Breast epithelium (tissue), 3 donors: ENCODE results near the gene GCNT2.
"Not testable (repeated sequence)": the region's sequence is repeated elsewhere in the genome, so short reads cannot be mapped to it uniquely, and the experiment has no call there.

Experiments
- POLR2A ChIP-seq: fragments of 450-650 bp; IDR thresholded peaks from one replicate; pipeline ENCODE4 v1.6.1; 2016; ENCODE audit warnings: antibody characterized with exemption, mild to moderate bottlenecking, moderate library complexity
- POLR2AphosphoS5 ChIP-seq, 3 donors: sonication (generic); formaldehyde crosslinking; IDR thresholded peaks; one replicate each; pipeline ENCODE4 v1.6.1; 2017; ENCODE audit warnings: antibody characterized with exemption in 3 of 3
- TF ChIP-seq, protein P1 (sequence below), 3 donors: fragments of 450-650 bp; IDR thresholded peaks; one replicate each; pipeline ENCODE4 v1.5.1; 2016 to 2017; ENCODE audit warnings: antibody characterized with exemption in 3 of 3, mild to moderate bottlenecking in 3 of 3, moderate library complexity in 3 of 3

DNA sequence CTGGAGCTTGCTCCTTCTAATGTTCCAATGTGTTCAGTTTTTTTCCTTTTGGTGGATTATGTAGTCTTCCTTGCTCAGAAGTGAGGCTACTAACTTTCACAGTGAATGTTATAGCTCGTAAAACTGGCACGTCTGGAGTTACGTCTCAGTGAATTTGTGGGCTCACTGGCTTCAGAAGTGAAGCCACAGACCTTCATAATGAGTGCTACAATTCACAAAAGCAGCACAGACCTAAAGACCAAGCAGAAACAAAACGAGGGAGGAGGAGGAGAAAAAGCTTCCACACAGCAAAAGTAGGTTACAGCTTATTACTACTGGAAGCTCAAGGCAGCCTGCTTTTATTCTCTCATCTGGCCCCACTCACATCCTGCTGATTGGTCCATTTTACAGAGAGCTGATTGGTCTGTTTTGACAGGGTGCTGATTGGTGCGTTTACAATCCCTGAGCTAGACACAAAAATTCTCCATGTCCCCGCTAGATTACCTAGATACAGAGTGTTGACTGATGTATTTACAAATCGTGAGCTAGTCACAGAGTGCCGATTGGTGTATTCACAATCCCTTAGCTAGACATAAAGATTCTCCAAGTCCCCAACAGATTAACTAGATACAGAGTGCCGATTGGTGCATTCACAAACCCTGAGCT, 34.1 kb upstream of the GCNT2 start:
- TF ChIP-seq, protein P1, sequence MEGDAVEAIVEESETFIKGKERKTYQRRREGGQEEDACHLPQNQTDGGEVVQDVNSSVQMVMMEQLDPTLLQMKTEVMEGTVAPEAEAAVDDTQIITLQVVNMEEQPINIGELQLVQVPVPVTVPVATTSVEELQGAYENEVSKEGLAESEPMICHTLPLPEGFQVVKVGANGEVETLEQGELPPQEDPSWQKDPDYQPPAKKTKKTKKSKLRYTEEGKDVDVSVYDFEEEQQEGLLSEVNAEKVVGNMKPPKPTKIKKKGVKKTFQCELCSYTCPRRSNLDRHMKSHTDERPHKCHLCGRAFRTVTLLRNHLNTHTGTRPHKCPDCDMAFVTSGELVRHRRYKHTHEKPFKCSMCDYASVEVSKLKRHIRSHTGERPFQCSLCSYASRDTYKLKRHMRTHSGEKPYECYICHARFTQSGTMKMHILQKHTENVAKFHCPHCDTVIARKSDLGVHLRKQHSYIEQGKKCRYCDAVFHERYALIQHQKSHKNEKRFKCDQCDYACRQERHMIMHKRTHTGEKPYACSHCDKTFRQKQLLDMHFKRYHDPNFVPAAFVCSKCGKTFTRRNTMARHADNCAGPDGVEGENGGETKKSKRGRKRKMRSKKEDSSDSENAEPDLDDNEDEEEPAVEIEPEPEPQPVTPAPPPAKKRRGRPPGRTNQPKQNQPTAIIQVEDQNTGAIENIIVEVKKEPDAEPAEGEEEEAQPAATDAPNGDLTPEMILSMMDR (IDR thresholded peaks at IDR 0.05), result not testable (repeated sequence)
- TF ChIP-seq POLR2A; POLR2AphosphoS5 (IDR thresholded peaks at IDR 0.05): not testable (repeated sequence)
